ENCODE measurements around the gene TYW3.

DNA sequence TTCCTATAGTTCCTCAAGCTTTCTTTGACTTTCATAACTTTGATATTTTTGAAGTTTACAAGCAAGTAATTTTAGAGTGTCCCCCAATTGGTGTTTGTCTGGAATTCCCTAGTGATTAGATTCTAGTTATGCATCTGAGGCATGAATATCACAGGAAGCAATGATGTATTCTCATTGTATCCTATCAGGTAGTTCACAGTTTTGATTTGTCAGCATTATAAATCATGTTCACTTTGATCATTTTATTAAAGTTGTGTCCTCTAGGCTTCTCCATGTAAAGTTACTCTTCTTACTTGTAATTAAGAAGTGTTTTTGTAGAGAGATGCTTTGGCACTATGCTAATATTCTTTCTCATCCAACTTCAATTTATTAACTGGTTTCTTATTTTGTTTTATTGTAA, 53.0 kb downstream of the TYW3 start:
- TF ChIP-seq, protein P1, sequence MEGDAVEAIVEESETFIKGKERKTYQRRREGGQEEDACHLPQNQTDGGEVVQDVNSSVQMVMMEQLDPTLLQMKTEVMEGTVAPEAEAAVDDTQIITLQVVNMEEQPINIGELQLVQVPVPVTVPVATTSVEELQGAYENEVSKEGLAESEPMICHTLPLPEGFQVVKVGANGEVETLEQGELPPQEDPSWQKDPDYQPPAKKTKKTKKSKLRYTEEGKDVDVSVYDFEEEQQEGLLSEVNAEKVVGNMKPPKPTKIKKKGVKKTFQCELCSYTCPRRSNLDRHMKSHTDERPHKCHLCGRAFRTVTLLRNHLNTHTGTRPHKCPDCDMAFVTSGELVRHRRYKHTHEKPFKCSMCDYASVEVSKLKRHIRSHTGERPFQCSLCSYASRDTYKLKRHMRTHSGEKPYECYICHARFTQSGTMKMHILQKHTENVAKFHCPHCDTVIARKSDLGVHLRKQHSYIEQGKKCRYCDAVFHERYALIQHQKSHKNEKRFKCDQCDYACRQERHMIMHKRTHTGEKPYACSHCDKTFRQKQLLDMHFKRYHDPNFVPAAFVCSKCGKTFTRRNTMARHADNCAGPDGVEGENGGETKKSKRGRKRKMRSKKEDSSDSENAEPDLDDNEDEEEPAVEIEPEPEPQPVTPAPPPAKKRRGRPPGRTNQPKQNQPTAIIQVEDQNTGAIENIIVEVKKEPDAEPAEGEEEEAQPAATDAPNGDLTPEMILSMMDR (IDR thresholded peaks at IDR 0.05), result no peak
- no peak for TF ChIP-seq POLR2A (IDR thresholded peaks at IDR 0.05)

Measured in ovary (tissue), 3 donors.